HG02759 (cell line): ENCODE results near the gene VWA5A.
"Not testable (repeated sequence)": the region's sequence is repeated elsewhere in the genome, so short reads cannot be mapped to it uniquely, and the experiment has no call there.

Experiments
- ATAC-seq: cut with Tn5 transposase; IDR thresholded peaks from one replicate; pipeline ENCODE4 v1.9.1; 2021; ENCODE audit warnings: mild to moderate bottlenecking, moderate library complexity; ENCODE audit not compliant: unreplicated experiment

VWA5A gene

GRCh38 chr11:124168796-124169195 is 53.5 kb downstream of the VWA5A start:
- no peak for ATAC-seq

GRCh38 chr11:124170315-124170714 is 55.1 kb downstream of the VWA5A start:
- ATAC-seq = not testable (repeated sequence)

GRCh38 chr11:124170801-124171586 is 55.7 kb downstream of the VWA5A start:
- ATAC-seq = no peak

GRCh38 chr11:124172101-124172500 is 56.9 kb downstream of the VWA5A start:
- no peak for ATAC-seq

GRCh38 chr11:124172599-124172998 is 57.3 kb downstream of the VWA5A start:
- ATAC-seq = no peak

- no peak for ATAC-seq
Observed at GRCh38 chr11:124174001-124174583, 58.8 kb downstream of the VWA5A start.

GRCh38 chr11:124176925-124177715 is 61.9 kb downstream of the VWA5A start:
- ATAC-seq = no peak

- no peak for ATAC-seq
Observed at GRCh38 chr11:124179310-124179709, 64.1 kb downstream of the VWA5A start.

- ATAC-seq = no peak
Observed at GRCh38 chr11:124183068-124183467, 67.8 kb downstream of the VWA5A start, which contains the start of gene OR10D3. Gene OR10D3 (plus strand): TSS chr11:124183345. CDS start chr11:124185270, 1,925 bp downstream.

- no peak for ATAC-seq
Observed at GRCh38 chr11:124190298-124191139, 75.3 kb downstream of the VWA5A start.

- ATAC-seq = peak; percentile 72
Observed at GRCh38 chr11:124193221-124194010, 78.2 kb downstream of the VWA5A start.

GRCh38 chr11:124194293-124195188 is 79.3 kb downstream of the VWA5A start:
- ATAC-seq = no peak

GRCh38 chr11:124195189-124195734 is 80.0 kb downstream of the VWA5A start:
- peak; percentile 79 for ATAC-seq
